GM23338 (cell line): Measurements from ENCODE around the gene RNU5B-1. TPM values are rescaled to one million over a fixed set of nuclear protein-coding genes. Genes with fewer than 3 reads are reported as not detected.
A peak's percentile ranks its signal among the peaks of the same experiment; 100 is the strongest.

Source experiments
- ATAC-seq: fragments of 200-7000 bp; cut with Tn5 transposase; 3 replicates; pipeline ENCODE4 v1.9.1; 2020
- DNase-seq: peaks from one replicate; pipeline ENCODE4 v3.0.0-alpha.2; 2015; ENCODE audit warnings: low spot score
- H2AFZ ChIP-seq: fragments of 200-600 bp; sonication (generic); 2 replicates; pipeline ENCODE4 v1.8.0; 2016; ENCODE audit warnings: antibody characterized with exemption, mild to moderate bottlenecking, moderate library complexity
- H3F3A ChIP-seq: fragments of 200-600 bp; sonication (generic); replicated peaks from 2 replicates; pipeline ENCODE4 v1.8.0; 2017; ENCODE audit warnings: antibody characterized with exemption, mixed run types, low read depth
- H3K27ac ChIP-seq: fragments of 200-600 bp; sonication (generic); 2 replicates; pipeline ENCODE4 v1.6.1; 2016; ENCODE audit warnings: low read depth
- H3K27me3 ChIP-seq: fragments of 200-600 bp; sonication (generic); 2 replicates; pipeline ENCODE4 v1.8.0; 2016; ENCODE audit warnings: mild to moderate bottlenecking, mixed run types, moderate library complexity; ENCODE audit not compliant: insufficient read depth
- H3K36me3 ChIP-seq: fragments of 200-600 bp; sonication (generic); 2 replicates; pipeline ENCODE4 v1.8.0; 2016; ENCODE audit warnings: mild to moderate bottlenecking; ENCODE audit not compliant: insufficient read depth
- H3K4me1 ChIP-seq: fragments of 200-600 bp; sonication (generic); 2 replicates; pipeline ENCODE4 v1.8.0; 2016; ENCODE audit warnings: mild to moderate bottlenecking, moderate library complexity; ENCODE audit not compliant: insufficient read depth
- H3K4me2 ChIP-seq: fragments of 200-600 bp; sonication (generic); 2 replicates; pipeline ENCODE4 v1.7.1; 2017; ENCODE audit warnings: mixed run types
- H3K4me3 ChIP-seq: fragments of 200-600 bp; sonication (generic); 2 replicates; pipeline ENCODE4 v1.6.1; 2016; ENCODE audit warnings: mixed run types
- H3K79me2 ChIP-seq: fragments of 200-600 bp; sonication (generic); replicated peaks from 2 replicates; pipeline ENCODE4 v1.8.0; 2017; ENCODE audit warnings: mild to moderate bottlenecking; ENCODE audit not compliant: insufficient read depth
- H3K9me2 ChIP-seq: fragments of 200-600 bp; sonication (generic); 2 replicates; pipeline ENCODE4 v1.8.0; 2017; ENCODE audit not compliant: insufficient read depth
- H4K20me1 ChIP-seq: fragments of 200-600 bp; sonication (generic); replicated peaks from 2 replicates; pipeline ENCODE4 v1.8.0; 2017; ENCODE audit warnings: mild to moderate bottlenecking; ENCODE audit not compliant: insufficient read depth
- H3K27ac Mint-ChIP-seq: 2 replicates; pipeline ENCODE4 v1.8.0; 2020; ENCODE audit warnings: inconsistent platforms, mild to moderate bottlenecking, moderate library complexity, mixed read lengths
- H3K27me3 Mint-ChIP-seq: 3 replicates; pipeline ENCODE4 v1.8.0; 2022; ENCODE audit warnings: low read depth, mild to moderate bottlenecking, moderate library complexity, mixed read lengths, inconsistent platforms; ENCODE audit not compliant: insufficient read depth, poor library complexity
- H3K36me3 Mint-ChIP-seq: 3 replicates; pipeline ENCODE4 v1.8.0; 2021; ENCODE audit warnings: low read depth, mild to moderate bottlenecking, inconsistent platforms, moderate library complexity, mixed read lengths
- H3K4me1 Mint-ChIP-seq: 3 replicates; pipeline ENCODE4 v1.8.0; 2020; ENCODE audit warnings: mild to moderate bottlenecking, inconsistent platforms, mixed read lengths
- H3K4me3 Mint-ChIP-seq: 3 replicates; pipeline ENCODE4 v1.8.0; 2021; ENCODE audit warnings: moderate library complexity, mild to moderate bottlenecking, inconsistent platforms, mixed read lengths
- H3K9me3 Mint-ChIP-seq: 3 replicates; pipeline ENCODE4 v1.8.0; 2020; ENCODE audit warnings: moderate library complexity, mild to moderate bottlenecking, inconsistent platforms, mixed read lengths
- CREB1 ChIP-seq: fragments of 250-450 bp; sonication (Bioruptor Pico); IDR thresholded peaks from 2 replicates; pipeline ENCODE4 v1.5.0; 2020; ENCODE audit warnings: low read depth, mild to moderate bottlenecking, moderate library complexity
- EZH2phosphoT487 ChIP-seq: fragments of 200-600 bp; sonication (generic); IDR thresholded peaks from one replicate; pipeline ENCODE4 v1.8.1; 2018; ENCODE audit warnings: antibody characterized with exemption; ENCODE audit not compliant: unreplicated experiment
- JUNB ChIP-seq: IDR thresholded peaks from one replicate; pipeline ENCODE4 v1.6.1; 2016; ENCODE audit warnings: antibody characterized with exemption; ENCODE audit not compliant: unreplicated experiment
- NANOG ChIP-seq: IDR thresholded peaks from 2 replicates; pipeline ENCODE4 v1.6.1; 2016; ENCODE audit warnings: antibody characterized with exemption, borderline replicate concordance
- ZNF114 ChIP-seq: fragments of 250-450 bp; sonication (Bioruptor Pico); IDR thresholded peaks from 2 replicates; pipeline ENCODE4 v1.5.0; 2020; ENCODE audit warnings: mild to moderate bottlenecking, moderate library complexity
- ZNF331 ChIP-seq: fragments of 250-450 bp; sonication (Bioruptor Pico); IDR thresholded peaks from 2 replicates; pipeline ENCODE4 v1.5.0; 2020; ENCODE audit warnings: low read depth, mild to moderate bottlenecking, moderate library complexity
- polyA plus RNA-seq: library from polyadenylated mRNA; unstranded; fragments of >200 nt; fragmentation: Nextera tagmentation; extraction: Ambion mirVana; gene quantifications from 2 replicates; pipeline ENCODE4 v1.2.1, GENCODE V29; 2016
- total RNA-seq: library from RNA; depleted of rRNA; stranded (reverse); fragments of >200 nt; shearing (Covaris generic); gene quantifications from 2 replicates; pipeline ENCODE4 v1.2.3, GENCODE V29; 2014
- TF ChIP-seq, protein P1 (sequence below): fragments of 250-450 bp; sonication (Bioruptor Pico); IDR thresholded peaks from 2 replicates; pipeline ENCODE4 v1.5.0; 2020; ENCODE audit warnings: mild to moderate bottlenecking, moderate library complexity
- TF ChIP-seq, protein P2 (sequence below): IDR thresholded peaks from 2 replicates; pipeline ENCODE4 v1.6.1; 2016; ENCODE audit warnings: antibody characterized with exemption
- TF ChIP-seq, protein P3 (sequence below): IDR thresholded peaks from one replicate; pipeline ENCODE4 v1.6.1; 2018; ENCODE audit warnings: antibody characterized with exemption; ENCODE audit not compliant: unreplicated experiment
- TF ChIP-seq, protein P4 (sequence below), 2 experiments: fragments of 200-600 bp in 1 of 2; sonication (generic) in 1 of 2; conservative IDR thresholded peaks; 2 replicates each; pipeline versions ENCODE4 v1.5.1 to v1.6.1; 2016 to 2017; ENCODE audit warnings: antibody characterized with exemption in 2 of 2, low read depth in 2 of 2, mild to moderate bottlenecking in 2 of 2, moderate library complexity in 1 of 2

The RNU5B-1 gene
- total and polyA plus RNA-seq, 2 experiments from 2014 or later: not detected

DNA sequence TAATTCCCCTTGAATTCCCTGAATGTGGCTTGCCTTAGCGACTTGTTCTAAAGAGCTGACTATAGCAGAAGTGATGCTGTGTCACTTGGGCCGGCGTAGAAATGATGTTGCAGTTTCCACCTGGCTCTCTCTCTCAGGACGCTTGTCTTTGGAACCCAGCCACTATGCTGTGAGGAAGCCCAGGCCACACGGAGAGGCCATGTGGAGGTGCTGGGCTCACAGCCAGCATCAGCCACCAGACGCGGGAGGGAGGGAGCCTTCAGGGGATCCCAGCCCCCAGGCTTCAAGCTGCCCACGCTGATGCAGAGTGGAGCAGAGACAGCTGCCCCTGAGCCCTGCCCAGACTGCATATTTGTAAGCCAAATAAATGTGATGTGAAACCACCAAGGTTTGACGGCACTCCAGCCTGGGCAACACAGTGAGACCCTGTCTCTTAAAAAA, 18.6 kb downstream of the RNU5B-1 start (continued):
- TF ChIP-seq, protein P1, sequence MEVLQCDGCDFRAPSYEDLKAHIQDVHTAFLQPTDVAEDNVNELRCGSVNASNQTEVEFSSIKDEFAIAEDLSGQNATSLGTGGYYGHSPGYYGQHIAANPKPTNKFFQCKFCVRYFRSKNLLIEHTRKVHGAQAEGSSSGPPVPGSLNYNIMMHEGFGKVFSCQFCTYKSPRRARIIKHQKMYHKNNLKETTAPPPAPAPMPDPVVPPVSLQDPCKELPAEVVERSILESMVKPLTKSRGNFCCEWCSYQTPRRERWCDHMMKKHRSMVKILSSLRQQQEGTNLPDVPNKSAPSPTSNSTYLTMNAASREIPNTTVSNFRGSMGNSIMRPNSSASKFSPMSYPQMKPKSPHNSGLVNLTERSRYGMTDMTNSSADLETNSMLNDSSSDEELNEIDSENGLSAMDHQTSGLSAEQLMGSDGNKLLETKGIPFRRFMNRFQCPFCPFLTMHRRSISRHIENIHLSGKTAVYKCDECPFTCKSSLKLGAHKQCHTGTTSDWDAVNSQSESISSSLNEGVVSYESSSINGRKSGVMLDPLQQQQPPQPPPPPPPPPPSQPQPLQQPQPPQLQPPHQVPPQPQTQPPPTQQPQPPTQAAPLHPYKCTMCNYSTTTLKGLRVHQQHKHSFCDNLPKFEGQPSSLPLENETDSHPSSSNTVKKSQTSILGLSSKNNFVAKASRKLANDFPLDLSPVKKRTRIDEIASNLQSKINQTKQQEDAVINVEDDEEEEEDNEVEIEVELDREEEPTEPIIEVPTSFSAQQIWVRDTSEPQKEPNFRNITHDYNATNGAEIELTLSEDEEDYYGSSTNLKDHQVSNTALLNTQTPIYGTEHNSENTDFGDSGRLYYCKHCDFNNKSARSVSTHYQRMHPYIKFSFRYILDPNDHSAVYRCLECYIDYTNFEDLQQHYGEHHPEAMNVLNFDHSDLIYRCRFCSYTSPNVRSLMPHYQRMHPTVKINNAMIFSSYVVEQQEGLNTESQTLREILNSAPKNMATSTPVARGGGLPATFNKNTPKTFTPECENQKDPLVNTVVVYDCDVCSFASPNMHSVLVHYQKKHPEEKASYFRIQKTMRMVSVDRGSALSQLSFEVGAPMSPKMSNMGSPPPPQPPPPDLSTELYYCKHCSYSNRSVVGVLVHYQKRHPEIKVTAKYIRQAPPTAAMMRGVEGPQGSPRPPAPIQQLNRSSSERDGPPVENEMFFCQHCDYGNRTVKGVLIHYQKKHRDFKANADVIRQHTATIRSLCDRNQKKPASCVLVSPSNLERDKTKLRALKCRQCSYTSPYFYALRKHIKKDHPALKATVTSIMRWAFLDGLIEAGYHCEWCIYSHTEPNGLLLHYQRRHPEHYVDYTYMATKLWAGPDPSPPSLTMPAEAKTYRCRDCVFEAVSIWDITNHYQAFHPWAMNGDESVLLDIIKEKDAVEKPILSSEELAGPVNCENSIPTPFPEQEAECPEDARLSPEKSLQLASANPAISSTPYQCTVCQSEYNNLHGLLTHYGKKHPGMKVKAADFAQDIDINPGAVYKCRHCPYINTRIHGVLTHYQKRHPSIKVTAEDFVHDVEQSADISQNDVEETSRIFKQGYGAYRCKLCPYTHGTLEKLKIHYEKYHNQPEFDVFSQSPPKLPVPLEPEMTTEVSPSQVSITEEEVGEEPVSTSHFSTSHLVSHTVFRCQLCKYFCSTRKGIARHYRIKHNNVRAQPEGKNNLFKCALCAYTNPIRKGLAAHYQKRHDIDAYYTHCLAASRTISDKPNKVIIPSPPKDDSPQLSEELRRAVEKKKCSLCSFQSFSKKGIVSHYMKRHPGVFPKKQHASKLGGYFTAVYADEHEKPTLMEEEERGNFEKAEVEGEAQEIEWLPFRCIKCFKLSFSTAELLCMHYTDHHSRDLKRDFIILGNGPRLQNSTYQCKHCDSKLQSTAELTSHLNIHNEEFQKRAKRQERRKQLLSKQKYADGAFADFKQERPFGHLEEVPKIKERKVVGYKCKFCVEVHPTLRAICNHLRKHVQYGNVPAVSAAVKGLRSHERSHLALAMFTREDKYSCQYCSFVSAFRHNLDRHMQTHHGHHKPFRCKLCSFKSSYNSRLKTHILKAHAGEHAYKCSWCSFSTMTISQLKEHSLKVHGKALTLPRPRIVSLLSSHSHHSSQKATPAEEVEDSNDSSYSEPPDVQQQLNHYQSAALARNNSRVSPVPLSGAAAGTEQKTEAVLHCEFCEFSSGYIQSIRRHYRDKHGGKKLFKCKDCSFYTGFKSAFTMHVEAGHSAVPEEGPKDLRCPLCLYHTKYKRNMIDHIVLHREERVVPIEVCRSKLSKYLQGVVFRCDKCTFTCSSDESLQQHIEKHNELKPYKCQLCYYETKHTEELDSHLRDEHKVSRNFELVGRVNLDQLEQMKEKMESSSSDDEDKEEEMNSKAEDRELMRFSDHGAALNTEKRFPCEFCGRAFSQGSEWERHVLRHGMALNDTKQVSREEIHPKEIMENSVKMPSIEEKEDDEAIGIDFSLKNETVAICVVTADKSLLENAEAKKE (CRISPR knock-in tag): no peak
- no peak for TF ChIP-seq EZH2phosphoT487

DNA sequence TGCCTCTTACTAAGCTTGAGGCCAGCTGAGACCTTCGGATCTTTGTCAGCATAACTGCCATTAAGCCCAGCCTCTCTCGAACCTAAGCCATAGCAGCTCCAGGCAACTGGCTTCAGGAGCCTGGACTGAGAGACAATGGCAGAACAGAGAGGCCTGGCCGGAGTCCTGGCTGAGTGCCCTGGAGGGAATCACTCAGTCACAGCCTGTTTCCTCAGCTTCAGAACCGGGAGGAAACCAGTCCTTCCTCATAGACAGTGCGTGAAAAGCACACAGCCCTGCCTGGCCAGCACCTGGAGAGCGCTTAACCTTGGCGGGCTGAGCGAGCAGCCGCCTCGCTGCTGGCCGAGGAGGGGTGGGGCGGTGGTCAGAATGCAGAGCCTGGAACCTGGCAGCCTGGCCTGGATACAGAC, 21.6 kb downstream of the RNU5B-1 start:
- peaks cover 10% of the 10 kb centered on the region for H3K4me1 Mint-ChIP-seq
- no peak overlapping the region for H3K4me3 ChIP-seq
- H3K27ac ChIP-seq: no peak overlapping the region
- peaks cover 8% of the 10 kb centered on the region; the same call in 1 of the 2 replicates for H3K4me1 ChIP-seq
- DNase-seq (peak; percentile 57), ATAC-seq (peak; percentile 81)
- H3K27ac Mint-ChIP-seq: no peak overlapping the region
- no peaks in the 10 kb centered on the region for H3K36me3 ChIP-seq
- H2AFZ ChIP-seq: no peak overlapping the region
- no peaks in the 10 kb centered on the region for H3K79me2 ChIP-seq
- no peaks in the 10 kb centered on the region for H3K9me2 ChIP-seq
- H3F3A ChIP-seq: 0 out of 2 replicates have a peak, but pooled peaks cover 6% of the 10 kb centered on the region
- peaks cover 5% of the 10 kb centered on the region for H3K27me3 Mint-ChIP-seq
- no peaks in the 10 kb centered on the region; the same call in 1 of the 2 replicates for H4K20me1 ChIP-seq
- no peak overlapping the region for H3K4me2 ChIP-seq
- no peaks in the 10 kb centered on the region for H3K27me3 ChIP-seq
- H3K9me3 Mint-ChIP-seq: no peaks in the 10 kb centered on the region; the same call in 2 of the 3 replicates
- H3K36me3 Mint-ChIP-seq: peaks cover 23% of the 10 kb centered on the region
- H3K4me3 Mint-ChIP-seq: no peak overlapping the region
- TF ChIP-seq NANOG (no peak), ZNF331 (CRISPR knock-in tag) (no peak), EZH2phosphoT487 (no peak), ZNF114 (CRISPR knock-in tag) (no peak), CREB1 (CRISPR knock-in tag) (no peak), JUNB (no peak)
- TF ChIP-seq, protein P2, sequence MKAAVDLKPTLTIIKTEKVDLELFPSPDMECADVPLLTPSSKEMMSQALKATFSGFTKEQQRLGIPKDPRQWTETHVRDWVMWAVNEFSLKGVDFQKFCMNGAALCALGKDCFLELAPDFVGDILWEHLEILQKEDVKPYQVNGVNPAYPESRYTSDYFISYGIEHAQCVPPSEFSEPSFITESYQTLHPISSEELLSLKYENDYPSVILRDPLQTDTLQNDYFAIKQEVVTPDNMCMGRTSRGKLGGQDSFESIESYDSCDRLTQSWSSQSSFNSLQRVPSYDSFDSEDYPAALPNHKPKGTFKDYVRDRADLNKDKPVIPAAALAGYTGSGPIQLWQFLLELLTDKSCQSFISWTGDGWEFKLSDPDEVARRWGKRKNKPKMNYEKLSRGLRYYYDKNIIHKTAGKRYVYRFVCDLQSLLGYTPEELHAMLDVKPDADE: no peak
- TF ChIP-seq, protein P3, sequence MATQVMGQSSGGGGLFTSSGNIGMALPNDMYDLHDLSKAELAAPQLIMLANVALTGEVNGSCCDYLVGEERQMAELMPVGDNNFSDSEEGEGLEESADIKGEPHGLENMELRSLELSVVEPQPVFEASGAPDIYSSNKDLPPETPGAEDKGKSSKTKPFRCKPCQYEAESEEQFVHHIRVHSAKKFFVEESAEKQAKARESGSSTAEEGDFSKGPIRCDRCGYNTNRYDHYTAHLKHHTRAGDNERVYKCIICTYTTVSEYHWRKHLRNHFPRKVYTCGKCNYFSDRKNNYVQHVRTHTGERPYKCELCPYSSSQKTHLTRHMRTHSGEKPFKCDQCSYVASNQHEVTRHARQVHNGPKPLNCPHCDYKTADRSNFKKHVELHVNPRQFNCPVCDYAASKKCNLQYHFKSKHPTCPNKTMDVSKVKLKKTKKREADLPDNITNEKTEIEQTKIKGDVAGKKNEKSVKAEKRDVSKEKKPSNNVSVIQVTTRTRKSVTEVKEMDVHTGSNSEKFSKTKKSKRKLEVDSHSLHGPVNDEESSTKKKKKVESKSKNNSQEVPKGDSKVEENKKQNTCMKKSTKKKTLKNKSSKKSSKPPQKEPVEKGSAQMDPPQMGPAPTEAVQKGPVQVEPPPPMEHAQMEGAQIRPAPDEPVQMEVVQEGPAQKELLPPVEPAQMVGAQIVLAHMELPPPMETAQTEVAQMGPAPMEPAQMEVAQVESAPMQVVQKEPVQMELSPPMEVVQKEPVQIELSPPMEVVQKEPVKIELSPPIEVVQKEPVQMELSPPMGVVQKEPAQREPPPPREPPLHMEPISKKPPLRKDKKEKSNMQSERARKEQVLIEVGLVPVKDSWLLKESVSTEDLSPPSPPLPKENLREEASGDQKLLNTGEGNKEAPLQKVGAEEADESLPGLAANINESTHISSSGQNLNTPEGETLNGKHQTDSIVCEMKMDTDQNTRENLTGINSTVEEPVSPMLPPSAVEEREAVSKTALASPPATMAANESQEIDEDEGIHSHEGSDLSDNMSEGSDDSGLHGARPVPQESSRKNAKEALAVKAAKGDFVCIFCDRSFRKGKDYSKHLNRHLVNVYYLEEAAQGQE: no peak
- TF ChIP-seq, protein P4, sequence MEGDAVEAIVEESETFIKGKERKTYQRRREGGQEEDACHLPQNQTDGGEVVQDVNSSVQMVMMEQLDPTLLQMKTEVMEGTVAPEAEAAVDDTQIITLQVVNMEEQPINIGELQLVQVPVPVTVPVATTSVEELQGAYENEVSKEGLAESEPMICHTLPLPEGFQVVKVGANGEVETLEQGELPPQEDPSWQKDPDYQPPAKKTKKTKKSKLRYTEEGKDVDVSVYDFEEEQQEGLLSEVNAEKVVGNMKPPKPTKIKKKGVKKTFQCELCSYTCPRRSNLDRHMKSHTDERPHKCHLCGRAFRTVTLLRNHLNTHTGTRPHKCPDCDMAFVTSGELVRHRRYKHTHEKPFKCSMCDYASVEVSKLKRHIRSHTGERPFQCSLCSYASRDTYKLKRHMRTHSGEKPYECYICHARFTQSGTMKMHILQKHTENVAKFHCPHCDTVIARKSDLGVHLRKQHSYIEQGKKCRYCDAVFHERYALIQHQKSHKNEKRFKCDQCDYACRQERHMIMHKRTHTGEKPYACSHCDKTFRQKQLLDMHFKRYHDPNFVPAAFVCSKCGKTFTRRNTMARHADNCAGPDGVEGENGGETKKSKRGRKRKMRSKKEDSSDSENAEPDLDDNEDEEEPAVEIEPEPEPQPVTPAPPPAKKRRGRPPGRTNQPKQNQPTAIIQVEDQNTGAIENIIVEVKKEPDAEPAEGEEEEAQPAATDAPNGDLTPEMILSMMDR (conservative IDR thresholded peaks at IDR 0.05; ENCODE audit: low read depth in 2 of 2): no peak
